ENCODE measurements around the gene JAKMIP1. TPM values are rescaled to one million over a fixed set of nuclear protein-coding genes. Genes with fewer than 3 reads are reported as not detected.

Gene JAKMIP1
- total RNA-seq, 1 donor from 2014 or later = 11.3 TPM

- Mint-ChIP-seq H3K4me3 (ENCODE audit: low read depth) (no peak overlapping the region), H3K36me3 (ENCODE audit: low read depth) (no peaks in the 10 kb centered on the region), H3K9me3 (no peaks in the 10 kb centered on the region), H3K4me1 (ENCODE audit: low read depth) (no peaks in the 10 kb centered on the region), H3K27ac (no peak overlapping the region), H3K27me3 (ENCODE audit: low read depth) (peaks cover 3% of the 10 kb centered on the region)
- intact Hi-C loops (cut with micrococcal nuclease) = no loop called here
- DNase-seq (ENCODE audit: low spot score) = no peak
Measured at GRCh38 chr4:6233929-6234328, 33.6 kb upstream of the JAKMIP1 start.

- H3K27ac Mint-ChIP-seq = no peak overlapping the region
- H3K27me3 Mint-ChIP-seq (ENCODE audit: low read depth) = peaks cover 3% of the 10 kb centered on the region
- intact Hi-C loops (cut with micrococcal nuclease) = no loop called here
- H3K36me3 Mint-ChIP-seq (ENCODE audit: low read depth) = no peaks in the 10 kb centered on the region
- DNase-seq (ENCODE audit: low spot score) = no peak
- no peaks in the 10 kb centered on the region for H3K4me1 Mint-ChIP-seq (ENCODE audit: low read depth)
- H3K9me3 Mint-ChIP-seq = no peaks in the 10 kb centered on the region
- no peak overlapping the region for H3K4me3 Mint-ChIP-seq (ENCODE audit: low read depth)
Measured at GRCh38 chr4:6232836-6233785, 32.8 kb upstream of the JAKMIP1 start.

- intact Hi-C loops (cut with micrococcal nuclease) = no loop called here
- Mint-ChIP-seq H3K4me1 (ENCODE audit: low read depth) (no peaks in the 10 kb centered on the region), H3K4me3 (ENCODE audit: low read depth) (no peak overlapping the region), H3K27me3 (ENCODE audit: low read depth) (peaks cover 3% of the 10 kb centered on the region), H3K27ac (no peak overlapping the region), H3K9me3 (no peaks in the 10 kb centered on the region), H3K36me3 (ENCODE audit: low read depth) (no peaks in the 10 kb centered on the region)
- no peak for DNase-seq (ENCODE audit: low spot score)
Measured at GRCh38 chr4:6231663-6232165, 31.4 kb upstream of the JAKMIP1 start.

GRCh38 chr4:6230827-6231662, 30.7 kb upstream of the JAKMIP1 start:
- Mint-ChIP-seq H3K27me3 (ENCODE audit: low read depth) (no peaks in the 10 kb centered on the region), H3K9me3 (no peaks in the 10 kb centered on the region), H3K4me1 (ENCODE audit: low read depth) (no peaks in the 10 kb centered on the region), H3K27ac (no peak overlapping the region), H3K36me3 (ENCODE audit: low read depth) (no peaks in the 10 kb centered on the region), H3K4me3 (ENCODE audit: low read depth) (no peak overlapping the region)
- intact Hi-C loops (cut with micrococcal nuclease) = no loop called here
- DNase-seq (ENCODE audit: low spot score) = no peak

DNA sequence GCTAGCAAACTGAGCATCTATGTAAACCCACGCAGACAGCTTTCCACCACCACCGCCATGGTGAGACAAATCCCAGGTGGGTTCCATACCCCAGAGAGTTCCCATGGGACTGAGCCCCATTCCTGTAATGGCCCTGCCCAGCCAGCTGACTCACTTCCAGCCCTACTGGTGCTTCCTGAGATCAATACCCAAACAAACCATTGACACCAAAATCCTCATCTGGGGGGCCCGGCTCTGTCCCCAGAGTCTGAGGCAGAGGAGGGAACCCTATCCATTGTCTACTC, 30.1 kb upstream of the JAKMIP1 start:
- H3K36me3 Mint-ChIP-seq (ENCODE audit: low read depth) = no peaks in the 10 kb centered on the region
- no peaks in the 10 kb centered on the region for H3K4me1 Mint-ChIP-seq (ENCODE audit: low read depth)
- H3K4me3 Mint-ChIP-seq (ENCODE audit: low read depth) = no peak overlapping the region
- H3K27ac Mint-ChIP-seq = no peak overlapping the region
- H3K9me3 Mint-ChIP-seq = no peaks in the 10 kb centered on the region
- DNase-seq (ENCODE audit: low spot score) = no peak
- intact Hi-C loops (cut with micrococcal nuclease) = no loop called here
- H3K27me3 Mint-ChIP-seq (ENCODE audit: low read depth) = peaks cover 2% of the 10 kb centered on the region

- intact Hi-C loops (cut with micrococcal nuclease) = loop anchor here (10.0 kb wide), 1 partner anchor 235 kb away; no protein-coding TSS in a partner anchor
- Mint-ChIP-seq H3K36me3 (ENCODE audit: low read depth) (no peaks in the 10 kb centered on the region), H3K4me3 (ENCODE audit: low read depth) (no peak overlapping the region), H3K9me3 (no peaks in the 10 kb centered on the region), H3K4me1 (ENCODE audit: low read depth) (no peaks in the 10 kb centered on the region), H3K27me3 (ENCODE audit: low read depth) (peaks cover 6% of the 10 kb centered on the region), H3K27ac (no peak overlapping the region)
- no peak for DNase-seq (ENCODE audit: low spot score)
Measured at GRCh38 chr4:6229671-6230501, 29.5 kb upstream of the JAKMIP1 start.

- Mint-ChIP-seq H3K27ac (no peak overlapping the region), H3K9me3 (no peaks in the 10 kb centered on the region), H3K36me3 (ENCODE audit: low read depth) (no peaks in the 10 kb centered on the region), H3K27me3 (ENCODE audit: low read depth) (peaks cover 11% of the 10 kb centered on the region), H3K4me3 (ENCODE audit: low read depth) (no peak overlapping the region), H3K4me1 (ENCODE audit: low read depth) (no peaks in the 10 kb centered on the region)
- DNase-seq (ENCODE audit: low spot score) = no peak
- intact Hi-C loops (cut with micrococcal nuclease) = loop anchor here (10.0 kb wide), 1 partner anchor 234 kb away; no protein-coding TSS in a partner anchor
Measured at GRCh38 chr4:6229095-6229494, 28.7 kb upstream of the JAKMIP1 start.

DNA sequence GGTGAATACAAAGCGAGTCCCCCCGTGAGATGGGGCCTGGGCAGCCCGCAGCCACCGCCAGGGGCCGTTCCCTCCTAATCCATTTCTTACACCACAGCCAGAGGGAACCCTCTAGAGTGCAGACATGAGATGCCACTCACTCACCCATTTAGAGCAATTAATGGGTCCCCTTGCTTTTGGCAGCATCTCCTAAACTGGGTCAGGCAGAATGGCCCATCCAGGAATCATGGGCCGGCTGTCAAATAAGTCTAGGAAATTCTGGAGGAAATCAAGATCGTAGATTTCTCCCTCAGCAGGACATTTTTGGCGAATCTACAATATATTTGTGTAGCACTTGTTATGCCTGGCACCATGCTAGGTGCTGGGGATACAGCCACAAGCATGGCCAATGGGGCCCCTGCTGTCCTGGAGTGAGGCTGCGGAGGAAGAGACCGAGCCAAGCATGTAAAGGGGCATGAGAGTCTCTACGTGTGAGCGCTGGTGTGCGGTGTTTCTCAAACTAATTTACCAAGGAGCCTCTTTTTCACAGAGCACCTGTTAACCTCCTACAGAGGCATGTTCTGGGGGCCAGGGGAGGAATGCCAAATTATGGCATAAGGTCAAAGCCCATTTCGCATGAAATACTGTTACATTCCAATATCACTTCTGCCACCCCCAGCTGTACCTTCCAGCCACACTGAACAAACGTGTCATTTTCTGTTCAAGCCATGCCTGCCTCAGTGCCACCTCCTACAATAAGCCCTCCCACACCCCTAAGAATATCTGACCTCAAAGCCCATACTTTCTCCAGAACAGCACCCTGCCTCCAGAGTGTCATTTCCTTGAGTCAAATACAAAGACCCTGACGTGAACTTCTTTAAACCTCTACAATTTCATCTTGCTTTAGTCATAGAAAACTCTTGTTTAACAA, 28.1 kb upstream of the JAKMIP1 start:
- Mint-ChIP-seq H3K9me3 (no peaks in the 10 kb centered on the region), H3K4me3 (ENCODE audit: low read depth) (no peak overlapping the region), H3K36me3 (ENCODE audit: low read depth) (no peaks in the 10 kb centered on the region), H3K4me1 (ENCODE audit: low read depth) (no peaks in the 10 kb centered on the region), H3K27ac (no peak overlapping the region), H3K27me3 (ENCODE audit: low read depth) (peaks cover 15% of the 10 kb centered on the region)
- no peak for DNase-seq (ENCODE audit: low spot score)
- intact Hi-C loops (cut with micrococcal nuclease) = loop anchor here (10.0 kb wide), 1 partner anchor 234 kb away; no protein-coding TSS in a partner anchor

- Mint-ChIP-seq H3K4me3 (ENCODE audit: low read depth) (no peak overlapping the region), H3K27me3 (ENCODE audit: low read depth) (peaks cover 22% of the 10 kb centered on the region), H3K36me3 (ENCODE audit: low read depth) (no peaks in the 10 kb centered on the region), H3K9me3 (no peaks in the 10 kb centered on the region), H3K27ac (no peak overlapping the region), H3K4me1 (ENCODE audit: low read depth) (no peaks in the 10 kb centered on the region)
- intact Hi-C loops (cut with micrococcal nuclease) = loop anchor here (10.0 kb wide), 1 partner anchor 233 kb away; no protein-coding TSS in a partner anchor
- no peak for DNase-seq (ENCODE audit: low spot score)
Measured at GRCh38 chr4:6227412-6228157, 27.2 kb upstream of the JAKMIP1 start.

- no peak overlapping the region for H3K4me3 Mint-ChIP-seq (ENCODE audit: low read depth)
- no peaks in the 10 kb centered on the region for H3K36me3 Mint-ChIP-seq (ENCODE audit: low read depth)
- intact Hi-C loops (cut with micrococcal nuclease) = loop anchor here (10.0 kb wide), 1 partner anchor 232 kb away; no protein-coding TSS in a partner anchor
- H3K4me1 Mint-ChIP-seq (ENCODE audit: low read depth) = no peaks in the 10 kb centered on the region
- no peaks in the 10 kb centered on the region for H3K9me3 Mint-ChIP-seq
- H3K27me3 Mint-ChIP-seq (ENCODE audit: low read depth) = peaks cover 26% of the 10 kb centered on the region
- no peak for DNase-seq (ENCODE audit: low spot score)
- H3K27ac Mint-ChIP-seq = no peak overlapping the region
Measured at GRCh38 chr4:6226506-6226905, 26.2 kb upstream of the JAKMIP1 start.

DNA sequence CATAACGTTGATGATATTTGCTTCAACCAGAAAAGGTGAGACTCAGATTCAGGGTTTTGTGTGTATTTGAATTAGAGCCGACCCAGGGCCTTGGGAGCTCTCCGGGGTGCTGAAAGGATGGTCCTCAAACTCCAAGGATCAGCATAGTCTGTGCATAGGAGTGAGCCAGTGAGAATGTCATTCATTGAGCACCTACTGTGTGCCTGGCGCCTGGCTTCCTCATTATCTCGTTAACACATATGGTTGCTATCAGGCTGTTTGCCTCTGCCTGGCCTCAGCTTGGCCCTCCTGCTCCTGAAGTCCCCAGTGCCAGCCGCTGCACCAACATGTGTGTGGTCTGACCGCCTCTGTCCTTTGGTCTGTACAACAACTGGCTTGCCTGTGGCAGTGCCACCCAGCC, 25.1 kb upstream of the JAKMIP1 start:
- DNase-seq (ENCODE audit: low spot score) = no peak
- H3K27ac Mint-ChIP-seq = no peak overlapping the region
- peaks cover 36% of the 10 kb centered on the region for H3K27me3 Mint-ChIP-seq (ENCODE audit: low read depth)
- intact Hi-C loops (cut with micrococcal nuclease) = loop anchor here (10.0 kb wide), 1 partner anchor 231 kb away; no protein-coding TSS in a partner anchor
- H3K4me3 Mint-ChIP-seq (ENCODE audit: low read depth) = no peak overlapping the region
- H3K36me3 Mint-ChIP-seq (ENCODE audit: low read depth) = no peaks in the 10 kb centered on the region
- H3K9me3 Mint-ChIP-seq = no peaks in the 10 kb centered on the region
- H3K4me1 Mint-ChIP-seq (ENCODE audit: low read depth) = no peaks in the 10 kb centered on the region
